Activated T-helper 1 cell treated with anti-CD3 and anti-CD28 coated beads, Interleukin-12 subunit alpha, Interleukin-12 subunit beta, Interleukin-2, Interleukin-4 antibody, amounts not matched to agents 30 ng/mL and 10 ng/mL and 1 ng/mL, durations not matched to agents 14 hours and 24 hours and 36 hours (primary cell): ENCODE results near the gene PLTP. TPM values are rescaled to one million over a fixed set of nuclear protein-coding genes. Genes with fewer than 3 reads are reported as not detected.
"Not testable (repeated sequence)": the region's sequence is repeated elsewhere in the genome, so short reads cannot be mapped to it uniquely, and the experiment has no call there.

Experiments used
- DNase-seq: peaks from one replicate; pipeline ENCODE4 v3.0.0; 2021; ENCODE audit warnings: low spot score
- H3K27ac Mint-ChIP-seq: one replicate; pipeline ENCODE4 v1.8.0; 2021; ENCODE audit warnings: mild to moderate bottlenecking, mixed read lengths
- H3K27me3 Mint-ChIP-seq: one replicate; pipeline ENCODE4 v1.8.0; 2022; ENCODE audit warnings: mild to moderate bottlenecking, moderate library complexity, mixed read lengths; ENCODE audit not compliant: insufficient read depth
- H3K36me3 Mint-ChIP-seq: one replicate; pipeline ENCODE4 v1.8.0; 2021; ENCODE audit warnings: low read depth, mixed read lengths
- H3K4me1 Mint-ChIP-seq: one replicate; pipeline ENCODE4 v1.8.0; 2021; ENCODE audit warnings: low read depth, mixed read lengths
- H3K4me3 Mint-ChIP-seq: one replicate; pipeline ENCODE4 v1.8.0; 2021; ENCODE audit warnings: mild to moderate bottlenecking, moderate library complexity, mixed read lengths
- H3K9me3 Mint-ChIP-seq: one replicate; pipeline ENCODE4 v1.8.0; 2021; ENCODE audit warnings: mixed read lengths
- intact Hi-C: fragments of 100-400 bp; cut with micrococcal nuclease; formaldehyde crosslinking; loops from one replicate; pipeline ENCODE4 v1.15.1; 2024
- total RNA-seq: library from RNA; stranded (reverse); gene quantifications from 2 replicates; pipeline ENCODE4 v1.2.3, GENCODE V29; 2022

PLTP gene
- total RNA-seq, 1 donor from 2014 or later = 1.9 TPM

- intact Hi-C loops = loop anchor here (1.0 kb wide), 5 partner anchors 10 to 69 kb away; partner anchors contain the start of genes ACOT8, CTSA, NEURL2 and UBE2C
- H3K4me1 Mint-ChIP-seq = peaks cover 45% of the 10 kb centered on the region
- H3K4me3 Mint-ChIP-seq = peak within 1 kb of the TSS; percentile 84
- DNase-seq = peak; percentile 96
- peaks cover 2% of the 10 kb centered on the region for H3K27me3 Mint-ChIP-seq
- peaks cover 28% of the 10 kb centered on the region for H3K36me3 Mint-ChIP-seq
- H3K9me3 Mint-ChIP-seq = no peaks in the 10 kb centered on the region
- H3K27ac Mint-ChIP-seq = peak within 1 kb of the TSS; percentile 72
Observed at GRCh38 chr20:45880988-45881788, 30.8 kb downstream of the PLTP start, which contains the start of gene ZSWIM1. Gene ZSWIM1 (plus strand): TSS chr20:45881227. CDS start chr20:45882593, 1,366 bp downstream.

DNA sequence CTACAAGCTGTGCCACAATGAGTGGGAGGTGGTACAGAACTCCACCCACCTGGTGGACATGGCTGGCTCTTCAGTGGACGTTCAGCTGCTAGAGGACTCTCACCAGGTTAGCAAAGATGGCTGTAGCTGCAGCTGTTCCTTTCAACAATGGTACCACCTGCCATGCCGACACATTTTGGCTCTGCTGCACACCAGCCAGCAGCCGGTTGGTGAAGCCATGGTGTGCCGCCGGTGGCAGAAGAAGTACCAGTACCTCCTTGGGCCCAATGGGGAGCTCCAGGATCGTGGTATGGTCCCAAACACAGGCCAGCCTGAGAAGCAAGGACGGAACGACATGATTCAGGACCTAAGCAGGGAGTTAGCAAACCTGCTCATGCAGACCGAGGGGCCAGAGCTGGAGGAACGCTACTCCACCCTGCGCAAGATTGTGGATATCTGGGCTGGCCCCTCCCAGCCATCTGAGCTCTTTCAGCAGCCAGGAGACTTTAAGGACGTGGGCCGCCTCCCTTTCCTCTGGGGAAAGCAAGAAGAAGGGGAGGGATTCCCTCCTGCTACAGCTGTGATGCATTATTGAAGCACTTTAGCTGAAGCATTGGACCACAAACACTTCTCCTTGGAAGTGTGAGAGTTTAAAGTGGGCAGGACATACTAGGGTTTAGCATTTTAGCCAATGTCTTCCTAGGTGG is 33.7 kb downstream of the PLTP start:
- intact Hi-C loops = no loop called here
- H3K4me1 Mint-ChIP-seq = peaks cover 23% of the 10 kb centered on the region
- H3K27ac Mint-ChIP-seq = no peak overlapping the region
- peaks cover 26% of the 10 kb centered on the region for H3K36me3 Mint-ChIP-seq
- H3K4me3 Mint-ChIP-seq = no peak overlapping the region
- no peaks in the 10 kb centered on the region for H3K9me3 Mint-ChIP-seq
- DNase-seq = no peak
- peaks cover 2% of the 10 kb centered on the region for H3K27me3 Mint-ChIP-seq

DNA sequence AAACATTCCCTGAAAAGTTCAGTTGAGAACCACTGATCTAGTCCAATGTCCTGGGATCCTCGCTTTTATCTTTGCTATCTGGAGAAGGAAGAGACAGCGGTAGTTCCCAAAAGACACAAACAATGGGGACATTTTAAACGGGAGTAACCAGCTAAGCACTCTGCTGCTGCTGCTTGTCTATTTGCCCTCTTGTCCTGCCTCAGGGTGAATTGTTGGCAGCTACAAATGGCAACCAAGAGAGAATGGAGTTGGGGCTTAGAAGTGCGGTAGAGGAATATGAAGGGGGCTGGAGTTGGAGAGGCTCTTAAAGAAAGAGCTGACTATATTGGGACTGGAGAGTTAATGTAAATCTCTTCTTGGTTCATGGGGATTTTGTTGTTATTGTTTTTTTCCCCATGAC is 37.4 kb downstream of the PLTP start:
- no peaks in the 10 kb centered on the region for H3K27me3 Mint-ChIP-seq
- no peak for DNase-seq
- H3K9me3 Mint-ChIP-seq = no peaks in the 10 kb centered on the region
- no peaks in the 10 kb centered on the region for H3K4me1 Mint-ChIP-seq
- intact Hi-C loops = no loop called here
- H3K36me3 Mint-ChIP-seq = peaks cover 15% of the 10 kb centered on the region
- no peak overlapping the region for H3K4me3 Mint-ChIP-seq
- no peak overlapping the region for H3K27ac Mint-ChIP-seq

- H3K9me3 Mint-ChIP-seq, H3K4me1 Mint-ChIP-seq, H3K27me3 Mint-ChIP-seq, intact Hi-C loops, H3K4me3 Mint-ChIP-seq, DNase-seq, H3K27ac Mint-ChIP-seq: not testable (repeated sequence)
- H3K36me3 Mint-ChIP-seq = peaks cover 15% of the 10 kb centered on the region
Observed at GRCh38 chr20:45874104-45874481, 37.9 kb downstream of the PLTP start.

- H3K4me1 Mint-ChIP-seq = no peaks in the 10 kb centered on the region
- H3K36me3 Mint-ChIP-seq = peaks cover 15% of the 10 kb centered on the region
- no peak overlapping the region for H3K4me3 Mint-ChIP-seq
- no peak for DNase-seq
- intact Hi-C loops = no loop called here
- H3K27me3 Mint-ChIP-seq = no peaks in the 10 kb centered on the region
- no peaks in the 10 kb centered on the region for H3K9me3 Mint-ChIP-seq
- H3K27ac Mint-ChIP-seq = no peak overlapping the region
Observed at GRCh38 chr20:45873409-45874103, 38.4 kb downstream of the PLTP start.

- Mint-ChIP-seq H3K27me3 (no peaks in the 10 kb centered on the region), H3K9me3 (no peaks in the 10 kb centered on the region), H3K36me3 (peaks cover 15% of the 10 kb centered on the region), H3K4me3 (no peak overlapping the region), H3K4me1 (no peaks in the 10 kb centered on the region), H3K27ac (no peak overlapping the region)
- intact Hi-C loops = no loop called here
- DNase-seq = no peak
Observed at GRCh38 chr20:45872626-45873025, 39.3 kb downstream of the PLTP start.

- no peak overlapping the region for H3K27ac Mint-ChIP-seq
- no peak for DNase-seq
- no peak overlapping the region for H3K4me3 Mint-ChIP-seq
- H3K9me3 Mint-ChIP-seq = no peaks in the 10 kb centered on the region
- intact Hi-C loops = no loop called here
- H3K36me3 Mint-ChIP-seq = peaks cover 5% of the 10 kb centered on the region
- H3K27me3 Mint-ChIP-seq = no peaks in the 10 kb centered on the region
- H3K4me1 Mint-ChIP-seq = no peaks in the 10 kb centered on the region
Observed at GRCh38 chr20:45867819-45868176, 44.2 kb downstream of the PLTP start.

DNA sequence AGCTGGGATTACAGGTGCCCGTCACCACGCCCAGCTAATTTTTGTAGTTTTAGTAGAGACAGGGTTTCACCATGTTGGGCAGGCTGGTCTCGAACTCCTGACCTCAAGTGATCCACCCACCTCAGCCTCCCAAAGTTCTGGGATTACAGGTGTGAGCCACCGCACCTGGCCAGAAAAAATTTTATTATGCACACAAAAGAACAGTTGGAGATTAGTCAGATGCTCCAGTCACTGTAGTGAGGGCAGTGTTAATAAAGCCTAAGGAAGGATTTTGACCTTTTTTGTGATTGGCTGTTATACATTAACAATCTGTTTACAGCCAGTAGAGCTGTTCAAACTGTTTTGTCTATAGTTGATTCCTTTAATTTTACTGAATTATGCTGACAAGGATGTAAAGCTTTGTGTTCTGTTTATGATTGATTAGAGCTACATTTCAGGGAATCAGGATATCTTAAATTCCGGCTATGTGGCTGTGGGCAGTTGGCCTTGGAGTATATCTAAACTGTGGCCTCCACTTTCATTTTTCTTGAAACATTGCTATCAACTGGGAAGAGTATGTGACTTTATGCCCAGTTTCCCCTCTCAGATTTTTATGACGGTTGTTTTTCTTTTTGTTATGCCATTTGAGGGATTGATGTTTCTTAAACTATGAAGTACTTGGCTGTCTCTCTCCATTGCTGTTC is 44.7 kb downstream of the PLTP start:
- H3K27me3 Mint-ChIP-seq = no peaks in the 10 kb centered on the region
- H3K36me3 Mint-ChIP-seq = peaks cover 3% of the 10 kb centered on the region
- no peak overlapping the region for H3K27ac Mint-ChIP-seq
- H3K4me3 Mint-ChIP-seq = no peak overlapping the region
- no peak for DNase-seq
- H3K4me1 Mint-ChIP-seq = no peaks in the 10 kb centered on the region
- intact Hi-C loops = no loop called here
- no peaks in the 10 kb centered on the region for H3K9me3 Mint-ChIP-seq

GRCh38 chr20:45866454-45866853 is 45.5 kb downstream of the PLTP start:
- H3K4me3 Mint-ChIP-seq = no peak overlapping the region
- no peaks in the 10 kb centered on the region for H3K27me3 Mint-ChIP-seq
- DNase-seq = no peak
- intact Hi-C loops = no loop called here
- no peaks in the 10 kb centered on the region for H3K36me3 Mint-ChIP-seq
- no peaks in the 10 kb centered on the region for H3K9me3 Mint-ChIP-seq
- H3K4me1 Mint-ChIP-seq = no peaks in the 10 kb centered on the region
- no peak overlapping the region for H3K27ac Mint-ChIP-seq

GRCh38 chr20:45863543-45864470 is 48.1 kb downstream of the PLTP start:
- no peak overlapping the region for H3K4me3 Mint-ChIP-seq
- no peaks in the 10 kb centered on the region for H3K9me3 Mint-ChIP-seq
- peaks cover 8% of the 10 kb centered on the region for H3K4me1 Mint-ChIP-seq
- DNase-seq = no peak
- no peak overlapping the region for H3K27ac Mint-ChIP-seq
- H3K36me3 Mint-ChIP-seq = peaks cover 7% of the 10 kb centered on the region
- intact Hi-C loops = no loop called here
- H3K27me3 Mint-ChIP-seq = no peaks in the 10 kb centered on the region

GRCh38 chr20:45861221-45862075 is 50.5 kb downstream of the PLTP start:
- no peaks in the 10 kb centered on the region for H3K9me3 Mint-ChIP-seq
- peaks cover 26% of the 10 kb centered on the region for H3K4me1 Mint-ChIP-seq
- intact Hi-C loops = no loop called here
- H3K36me3 Mint-ChIP-seq = peaks cover 13% of the 10 kb centered on the region
- H3K27me3 Mint-ChIP-seq = no peaks in the 10 kb centered on the region
- DNase-seq = no peak
- no peak overlapping the region for H3K27ac Mint-ChIP-seq
- no peak overlapping the region for H3K4me3 Mint-ChIP-seq
